ENCODE results near the gene CYB561D2.

CYB561D2 gene

DNA sequence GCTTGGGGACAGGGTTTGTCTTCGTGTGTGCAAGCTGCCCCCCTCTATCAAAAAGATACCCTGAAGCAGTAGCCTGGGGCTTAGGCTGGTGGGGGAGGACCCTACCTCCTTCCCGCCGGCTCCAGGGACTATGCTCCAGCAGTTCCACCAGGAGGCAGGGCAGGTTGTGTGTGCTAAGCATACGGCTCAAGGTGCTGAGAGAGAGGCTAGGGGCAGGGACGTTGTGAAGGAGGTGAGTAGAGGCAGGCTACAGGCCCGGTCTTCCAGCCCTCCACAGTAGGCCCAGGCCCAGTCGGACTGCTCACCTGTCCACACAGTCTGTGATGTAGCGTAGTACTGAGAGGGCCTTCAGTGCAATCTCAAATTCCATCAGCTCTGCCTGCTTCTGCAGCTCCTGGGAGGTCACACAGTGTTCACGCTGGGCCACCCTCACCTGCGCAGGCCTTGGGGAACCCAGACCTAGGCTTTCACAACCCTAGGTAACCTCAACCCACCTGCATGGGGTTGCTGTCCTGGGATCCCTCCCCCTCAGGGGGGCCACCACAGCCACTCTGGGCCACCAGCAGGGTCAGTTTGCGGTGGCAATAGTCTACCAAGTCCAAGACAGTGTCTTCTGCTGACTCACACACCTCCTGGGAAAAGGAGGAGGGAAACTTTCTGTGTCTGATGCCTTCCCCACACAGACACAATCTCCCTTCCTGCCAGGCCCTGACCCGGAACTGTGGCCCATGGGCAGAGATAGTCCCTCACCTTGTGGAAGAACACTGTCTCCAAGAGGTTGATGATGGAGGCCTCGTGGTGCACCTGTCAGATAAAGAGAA, 7.6 kb upstream of the CYB561D2 start:
- DNase-seq, result no peak

DNA sequence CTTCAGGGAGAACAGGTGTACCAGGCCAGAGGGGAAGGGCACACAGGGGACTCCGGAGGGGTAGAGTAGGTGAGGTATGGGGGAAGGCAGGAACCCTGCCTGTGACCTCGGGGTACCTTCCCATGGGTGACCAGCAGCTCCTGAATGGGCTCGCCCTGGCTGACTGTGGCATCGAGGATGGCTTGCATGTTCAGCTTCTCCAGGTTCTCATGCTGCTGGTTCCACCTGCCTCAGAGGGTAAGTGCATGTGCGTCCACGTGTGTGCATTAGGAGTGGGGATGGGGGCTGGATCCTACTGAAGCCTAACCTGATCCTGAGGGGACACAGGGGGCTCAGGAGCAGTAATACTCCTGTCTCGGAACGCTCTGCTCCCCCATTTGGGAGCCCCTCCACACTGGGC, 5.7 kb upstream of the CYB561D2 start:
- no peak for DNase-seq

- DNase-seq, result peak; percentile 79
These were observed 5.0 kb upstream of the CYB561D2 start, which contains the start of gene ZMYND10 for GRCh38 chr3:50345586-50346234. Gene ZMYND10, minus strand, starts transcription at chr3:50345732. Its CDS starts 153 bp downstream, at chr3:50345579.

DNA sequence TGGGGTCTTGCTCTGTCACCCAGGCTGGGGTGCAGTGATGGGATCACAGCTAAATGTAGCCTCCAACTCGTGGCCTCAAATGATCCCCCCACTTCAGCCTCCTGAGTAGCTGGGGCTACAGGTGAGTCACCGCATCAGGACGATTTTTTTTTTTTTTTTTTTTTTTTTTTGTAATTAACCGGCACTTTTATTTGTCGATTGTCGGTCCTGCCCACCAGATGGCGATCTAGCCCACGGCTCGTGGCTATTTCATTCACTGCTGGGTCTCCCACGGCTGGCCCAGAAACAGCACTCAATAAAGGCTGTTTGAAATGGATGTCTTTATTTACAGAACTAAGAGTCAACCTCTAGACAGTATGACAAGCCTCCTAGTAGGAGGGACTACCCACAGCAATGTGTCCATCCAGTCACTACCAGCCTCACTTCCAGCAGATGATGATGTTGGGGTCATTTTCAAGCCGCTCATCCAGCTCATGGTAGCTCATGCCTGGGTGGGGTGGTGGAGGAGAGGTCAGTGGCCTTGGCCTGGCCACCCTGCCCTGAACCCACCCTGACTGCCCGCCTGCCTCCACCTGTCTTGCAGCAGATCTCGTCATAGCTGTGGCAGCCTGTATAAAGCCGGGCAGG, 3.4 kb upstream of the CYB561D2 start:
- DNase-seq, result peak; percentile 74

- DNase-seq, result no peak
These were observed 492 bp upstream of the CYB561D2 start for GRCh38 chr3:50350213-50350526.

DNA sequence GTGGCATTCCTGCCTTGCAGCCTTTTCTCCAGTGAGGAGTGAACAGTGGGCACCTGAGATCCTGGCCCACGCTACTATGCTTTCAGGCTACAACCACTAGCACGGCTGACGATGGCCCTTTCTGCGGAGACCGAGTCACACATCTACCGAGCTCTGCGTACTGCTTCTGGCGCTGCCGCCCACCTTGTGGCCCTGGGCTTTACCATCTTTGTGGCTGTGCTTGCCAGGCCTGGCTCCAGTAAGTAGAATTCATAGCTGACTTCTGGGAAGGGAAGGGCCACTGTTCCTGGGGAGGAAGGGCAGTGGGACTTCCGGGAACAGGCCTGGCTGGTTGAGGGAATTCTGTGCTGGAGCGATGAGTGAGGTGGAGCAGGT, 648 bp downstream of the CYB561D2 start:
- DNase-seq, result no peak

GRCh38 chr3:50352781-50353180, 2.1 kb downstream of the CYB561D2 start:
- no peak for DNase-seq

- DNase-seq, result no peak
These were observed 2.8 kb downstream of the CYB561D2 start for GRCh38 chr3:50353245-50354004.

DNA sequence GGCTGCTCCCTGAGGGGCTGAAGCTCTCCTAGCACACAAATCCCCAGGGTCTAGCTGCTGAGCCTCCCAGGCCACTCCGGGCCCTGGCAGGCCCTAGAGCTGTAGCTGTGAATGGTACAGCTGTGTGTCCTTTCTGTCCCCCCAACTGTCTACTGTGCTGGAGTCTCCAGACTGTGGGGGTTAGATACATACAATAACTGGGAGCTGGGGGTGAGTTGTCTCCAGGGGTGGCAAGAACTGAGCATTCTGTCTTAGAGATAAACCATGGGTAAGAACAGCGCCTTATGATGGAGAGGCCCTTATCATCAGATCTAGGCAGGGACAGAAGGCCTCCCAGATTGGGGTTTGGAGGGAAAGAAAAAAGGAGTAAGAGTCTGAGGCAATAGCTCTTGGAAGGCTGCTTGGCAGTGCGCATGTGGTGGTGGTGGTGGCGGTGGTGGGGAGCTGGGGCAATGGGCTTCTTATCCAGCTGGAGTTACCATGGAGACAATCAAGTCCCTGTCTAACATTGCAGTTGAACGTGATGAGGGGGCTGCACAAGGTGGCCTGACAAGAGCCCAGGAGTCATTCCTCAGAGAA, 3.6 kb downstream of the CYB561D2 start:
- DNase-seq, result no peak

- DNase-seq, result no peak
These were observed 4.2 kb downstream of the CYB561D2 start for GRCh38 chr3:50354850-50355249.

DNA sequence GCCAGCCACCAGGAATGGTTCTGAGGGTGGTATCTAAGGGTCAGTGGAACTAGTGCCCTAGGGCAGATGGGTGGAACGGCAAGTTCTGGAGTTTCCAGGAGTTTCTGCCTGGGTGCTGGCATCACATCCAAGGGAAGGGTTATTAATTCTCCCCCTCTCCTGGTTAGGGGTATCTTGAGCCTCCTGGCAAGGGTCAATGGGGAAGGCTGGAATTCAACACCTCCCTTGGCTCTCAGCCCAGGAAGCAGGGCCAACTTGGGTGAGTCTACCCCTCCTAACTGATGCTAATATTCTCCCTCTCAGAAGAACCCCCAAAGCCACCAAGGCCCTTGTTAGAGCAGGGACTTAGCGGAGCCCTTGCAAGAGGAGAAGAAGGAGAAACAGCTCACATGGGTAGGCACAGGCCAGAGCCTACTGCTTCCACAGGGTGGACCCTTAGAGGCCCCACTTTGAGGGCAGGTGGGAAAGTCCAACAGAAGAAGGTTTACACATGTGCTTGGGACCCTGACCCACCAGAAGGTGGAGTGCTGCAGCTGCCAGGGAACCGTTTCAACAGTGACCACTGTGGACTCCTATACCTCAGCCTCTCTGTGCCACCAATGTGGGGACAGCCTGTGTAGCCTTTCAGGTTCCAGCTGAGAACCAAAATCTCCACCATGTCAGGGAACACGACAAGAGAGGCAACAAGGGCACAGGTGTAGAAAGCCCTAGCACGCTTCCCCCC, 5.3 kb downstream of the CYB561D2 start:
- DNase-seq, result no peak

- no peak for DNase-seq
These were observed 5.9 kb downstream of the CYB561D2 start for GRCh38 chr3:50356553-50356952.

GRCh38 chr3:50357481-50357880, 6.8 kb downstream of the CYB561D2 start:
- DNase-seq, result no peak

DNA sequence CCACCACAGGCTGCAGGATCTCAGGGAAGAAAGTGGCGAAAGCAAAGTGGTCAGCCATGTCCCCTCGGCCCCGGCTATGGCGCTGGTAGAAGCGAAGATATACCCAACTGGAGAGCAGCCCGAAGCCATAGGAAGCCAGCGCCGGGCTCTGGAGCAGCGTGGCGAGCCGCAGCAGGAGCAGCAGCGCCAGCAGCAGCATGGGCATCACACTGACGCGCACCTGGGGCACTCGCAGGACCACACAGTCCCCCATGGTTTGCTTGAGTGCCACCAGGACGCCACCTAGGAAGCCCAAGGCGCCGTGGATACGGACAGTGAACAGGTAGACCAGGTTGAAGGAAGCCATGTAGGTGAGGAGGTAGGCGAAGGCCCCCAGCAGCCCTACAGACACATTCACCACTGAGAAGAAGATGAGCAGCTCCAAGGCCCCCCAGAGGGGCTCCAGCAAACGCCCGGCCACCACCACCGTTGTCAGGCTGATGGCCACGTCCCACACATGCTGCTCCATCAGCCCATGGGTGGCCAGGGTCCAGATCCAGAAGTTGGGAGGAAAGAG, 7.8 kb downstream of the CYB561D2 start:
- DNase-seq, result no peak

DNA sequence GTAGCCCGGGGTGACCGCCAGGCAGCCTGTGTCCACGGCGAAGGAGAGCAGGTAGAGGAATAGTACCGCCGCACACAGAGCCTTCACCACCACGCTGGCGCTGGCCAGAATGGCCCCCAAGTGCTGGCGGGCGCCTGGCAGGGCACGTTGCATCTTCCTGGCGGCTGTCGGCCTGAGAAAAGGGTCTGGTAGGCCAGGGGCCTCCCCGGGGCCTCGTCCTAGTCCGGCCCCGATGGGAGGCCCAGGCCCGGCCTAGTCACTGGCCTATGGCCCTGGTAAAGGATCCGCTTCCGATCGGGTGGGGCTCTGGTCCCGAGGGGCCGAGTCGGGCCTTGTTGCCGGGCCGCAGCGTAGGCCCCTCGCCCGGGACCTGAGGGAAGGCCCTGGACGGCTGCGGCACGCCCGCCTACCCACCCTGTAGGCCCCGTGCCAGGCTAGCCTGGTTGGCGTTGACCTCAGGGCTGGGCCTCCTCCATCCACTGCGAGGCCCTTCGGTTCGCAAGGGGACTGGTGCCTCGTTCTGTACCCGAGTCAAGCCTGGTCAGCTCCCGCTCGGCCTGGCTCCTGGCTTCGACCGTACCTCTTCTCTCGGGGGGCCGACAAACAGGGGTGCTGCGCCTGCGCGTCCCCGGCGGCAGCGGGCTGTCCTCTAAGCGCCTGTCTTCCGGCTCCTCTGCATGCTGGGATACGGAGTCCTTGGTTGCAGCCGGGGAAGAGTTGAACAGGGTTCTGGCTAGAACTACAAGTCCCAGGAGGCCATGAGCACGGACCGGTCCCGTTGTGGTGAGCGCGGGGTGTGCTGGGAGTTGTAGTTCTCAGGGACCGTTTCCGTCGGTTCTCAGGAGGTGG, 8.5 kb downstream of the CYB561D2 start, which contains the start of gene TMEM115:
TSS of gene TMEM115 (minus strand) at position 611 of the 849 bp plus-strand sequence. CDS start at position 153, 458 bp downstream.
- DNase-seq, result peak; percentile 96

DNA sequence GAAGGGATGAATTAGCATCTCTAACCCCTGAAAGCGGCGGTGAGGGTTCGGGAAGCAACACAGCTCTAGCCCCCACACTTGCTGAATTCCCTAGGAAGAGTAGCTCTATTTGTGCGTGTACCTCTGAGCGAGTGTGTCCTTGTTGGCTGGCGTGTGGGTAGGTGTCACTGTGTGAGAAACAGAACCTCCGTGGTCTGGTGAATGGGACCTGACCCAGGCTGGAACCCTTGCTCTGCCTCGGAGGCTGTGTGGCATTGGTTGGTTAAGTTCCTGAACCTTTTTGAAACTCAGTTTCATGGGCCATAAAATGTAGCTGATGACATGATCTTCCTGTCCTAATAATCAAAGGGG, 9.1 kb downstream of the CYB561D2 start:
- DNase-seq, result no peak

DNA sequence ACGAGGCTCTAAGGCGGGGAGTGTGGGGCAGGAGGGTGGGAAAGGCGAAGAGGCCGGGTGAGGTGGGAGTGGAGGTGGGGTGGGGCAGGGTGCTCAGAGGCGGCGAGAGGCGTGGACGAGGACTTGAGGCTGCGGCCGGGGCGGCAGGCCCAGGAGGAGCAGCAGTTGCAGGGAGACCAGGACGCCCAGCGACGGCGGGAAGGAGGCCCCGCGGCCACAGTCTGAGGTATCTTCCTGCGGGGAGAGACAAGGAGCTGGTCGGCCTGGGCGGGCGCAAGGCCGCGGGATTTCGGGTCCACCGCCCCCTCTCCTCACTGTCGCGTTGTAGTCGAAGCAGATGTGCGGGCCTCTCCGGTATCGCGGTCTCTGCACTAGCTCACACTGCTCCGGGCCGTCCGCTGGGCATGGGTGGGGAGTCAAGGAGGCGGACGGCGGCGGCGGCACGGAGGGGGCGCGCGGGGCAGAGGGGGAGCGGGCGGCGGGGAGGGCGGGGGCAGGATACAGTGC, 14.0 kb downstream of the CYB561D2 start:
- DNase-seq, result no peak

DNA sequence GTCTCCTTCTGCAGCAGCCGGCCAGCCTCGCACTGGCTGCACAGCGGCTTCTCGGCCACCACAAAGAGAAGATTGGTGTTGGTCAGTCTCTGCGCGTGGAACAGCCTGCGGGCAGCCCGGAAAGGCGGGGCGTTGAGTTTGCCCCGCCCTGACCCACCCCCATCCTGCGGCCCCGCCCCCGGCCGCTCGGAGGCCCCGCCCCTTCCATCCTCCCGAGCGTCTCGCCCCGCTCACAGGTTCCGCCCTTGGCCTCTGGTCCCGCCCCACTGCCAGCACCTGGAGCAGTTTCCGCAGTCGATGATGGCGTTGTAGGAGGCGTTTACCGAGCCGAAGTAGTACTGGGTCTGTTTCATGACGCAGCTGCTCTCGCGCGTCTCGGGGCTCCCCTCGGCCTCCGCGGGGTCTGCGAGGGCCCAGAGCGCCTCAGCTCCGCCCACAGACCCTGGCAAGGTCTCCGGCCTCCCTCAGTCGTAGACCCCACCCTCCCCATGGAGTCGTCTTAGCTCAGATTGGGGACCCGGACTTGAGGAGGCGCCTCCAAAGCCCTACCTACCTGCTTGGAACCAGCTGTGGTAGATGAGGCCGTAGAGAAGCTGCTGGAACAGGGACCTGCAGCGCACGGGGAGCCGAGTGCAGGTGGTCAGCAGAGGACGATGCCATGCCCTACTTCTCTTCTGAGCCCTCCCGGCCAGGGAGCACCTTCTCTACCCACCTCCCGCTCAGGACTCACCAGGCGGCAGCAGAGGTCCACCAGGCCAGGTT, 14.6 kb downstream of the CYB561D2 start:
- DNase-seq, result peak; percentile 95

- DNase-seq, result no peak
These were observed 15.2 kb downstream of the CYB561D2 start for GRCh38 chr3:50365842-50366220.
